GM23248 (cell line): ENCODE data around the gene RBMS3.

Experiments used
- EZH2 ChIP-seq: fragments of 200-600 bp; sonication (generic); IDR thresholded peaks from 2 replicates; pipeline ENCODE4 v1.6.1; 2018; ENCODE audit warnings: antibody characterized with exemption, mild to moderate bottlenecking; ENCODE audit not compliant: insufficient read depth, poor library complexity, severe bottlenecking
- EZH2phosphoT487 ChIP-seq: fragments of 200-600 bp; sonication (generic); IDR thresholded peaks from 2 replicates; pipeline ENCODE4 v1.6.1; 2018; ENCODE audit warnings: antibody characterized with exemption, moderate library complexity, mild to moderate bottlenecking, low read depth; ENCODE audit not compliant: insufficient read depth

GRCh38 chr3:29348316-29348715 lies 67.4 kb downstream of the RBMS3 start:
- TF ChIP-seq EZH2phosphoT487 (no peak), EZH2 (no peak)
